Astrocyte (in vitro differentiated cells and primary cell): Measurements from ENCODE around the gene CPNE5. TPM values are rescaled to one million over a fixed set of nuclear protein-coding genes. Genes with fewer than 3 reads are reported as not detected.
A peak's percentile ranks its signal among the peaks of the same experiment; 100 is the strongest.

Source experiments
- DNase-seq: peaks from one replicate; pipeline ENCODE4 v3.0.0-alpha.2; 2010; ENCODE audit warnings: low read depth
- FAIRE-seq: peaks from 2 replicates; lab custom pipeline; 2011; peaks lifted over from hg19 to GRCh38; lab: Jason Lieb, UNC
- H2AFZ ChIP-seq: 2 replicates; pipeline ENCODE4 v1.6.0; 2012; ENCODE audit warnings: low read depth, low read length, inconsistent platforms
- H3K27ac ChIP-seq: 2 replicates; pipeline ENCODE4 v1.5.1; 2011; ENCODE audit warnings: low read depth, low read length, inconsistent platforms
- H3K27me3 ChIP-seq: 2 replicates; pipeline ENCODE4 v1.6.0; 2011; ENCODE audit warnings: low read length, inconsistent platforms; ENCODE audit not compliant: insufficient read depth
- H3K36me3 ChIP-seq: 2 replicates; pipeline ENCODE4 v1.5.1; 2011; ENCODE audit warnings: low read length, inconsistent platforms; ENCODE audit not compliant: insufficient read depth
- H3K4me1 ChIP-seq: 2 replicates; pipeline ENCODE4 v1.5.1; 2011; ENCODE audit warnings: low read length, inconsistent platforms; ENCODE audit not compliant: insufficient read depth
- H3K4me2 ChIP-seq: 2 replicates; pipeline ENCODE4 v1.6.0; 2012; ENCODE audit warnings: low read length, inconsistent platforms
- H3K4me3 ChIP-seq: 2 replicates; pipeline ENCODE4 v1.5.1; 2011; ENCODE audit warnings: low read depth, mild to moderate bottlenecking, low read length, inconsistent platforms; ENCODE audit not compliant: insufficient read depth
- H3K79me2 ChIP-seq: 2 replicates; pipeline ENCODE4 v1.6.0; 2012; ENCODE audit warnings: mild to moderate bottlenecking, low read length, inconsistent platforms; ENCODE audit not compliant: insufficient read depth
- H3K9ac ChIP-seq: 2 replicates; pipeline ENCODE4 v1.6.0; 2012; ENCODE audit warnings: mild to moderate bottlenecking, low read length, inconsistent platforms
- H3K9me3 ChIP-seq: 2 replicates; pipeline ENCODE4 v1.5.1; 2012; ENCODE audit warnings: low read depth, mild to moderate bottlenecking, low read length, inconsistent platforms; ENCODE audit not compliant: insufficient read depth
- H4K20me1 ChIP-seq: 2 replicates; pipeline ENCODE4 v1.6.0; 2012; ENCODE audit warnings: low read length, inconsistent platforms; ENCODE audit not compliant: insufficient read depth
- H3K27ac Mint-ChIP-seq: one replicate; pipeline ENCODE4 v1.8.0; 2021; ENCODE audit warnings: mild to moderate bottlenecking, mixed read lengths; ENCODE audit not compliant: unreplicated experiment
- H3K27me3 Mint-ChIP-seq: one replicate; pipeline ENCODE4 v1.8.0; 2021; ENCODE audit warnings: low read depth, mixed read lengths; ENCODE audit not compliant: unreplicated experiment
- H3K36me3 Mint-ChIP-seq: one replicate; pipeline ENCODE4 v1.8.0; 2021; ENCODE audit warnings: low read depth, mixed read lengths; ENCODE audit not compliant: unreplicated experiment
- H3K4me1 Mint-ChIP-seq: one replicate; pipeline ENCODE4 v1.8.0; 2021; ENCODE audit warnings: low read depth, mixed read lengths; ENCODE audit not compliant: unreplicated experiment
- H3K4me3 Mint-ChIP-seq: one replicate; pipeline ENCODE4 v1.8.0; 2021; ENCODE audit warnings: mild to moderate bottlenecking, moderate library complexity, mixed read lengths; ENCODE audit not compliant: unreplicated experiment
- H3K9me3 Mint-ChIP-seq: one replicate; pipeline ENCODE4 v1.8.0; 2021; ENCODE audit warnings: mild to moderate bottlenecking, mixed read lengths; ENCODE audit not compliant: unreplicated experiment
- CTCF ChIP-seq: IDR thresholded peaks from 2 replicates; pipeline ENCODE4 v1.5.1; 2011; ENCODE audit warnings: low read depth, mild to moderate bottlenecking, inconsistent platforms, low read length, moderate library complexity; ENCODE audit not compliant: insufficient read depth
- EZH2 ChIP-seq: IDR thresholded peaks from 2 replicates; pipeline ENCODE4 v1.6.1; 2012; ENCODE audit warnings: mild to moderate bottlenecking, low read length, inconsistent platforms; ENCODE audit not compliant: insufficient read depth
- total RNA-seq: library from RNA; stranded (reverse); gene quantifications from 2 replicates; pipeline ENCODE4 v1.2.1, GENCODE V29; 2021

Gene CPNE5
- total RNA-seq, 1 donor from 2014 or later, result 0.11 TPM

GRCh38 chr6:36762123-36762522 is 77.1 kb downstream of the CPNE5 start:
- Histone ChIP-seq H3K9me3 (no peaks in the 10 kb centered on the region), H3K36me3 (no peaks in the 10 kb centered on the region), H3K27me3 (no peaks in the 10 kb centered on the region), H3K79me2 (no peaks in the 10 kb centered on the region), H3K27ac (no peak overlapping the region), H4K20me1 (no peaks in the 10 kb centered on the region), H3K4me1 (peaks cover 5% of the 10 kb centered on the region), H3K9ac (no peak overlapping the region), H3K4me3 (no peak overlapping the region), H3K4me2 (no peak overlapping the region), H2AFZ (no peak overlapping the region)
- DNase-seq (no peak), FAIRE-seq (no peak)
- H3K36me3 Mint-ChIP-seq, result no peaks in the 10 kb centered on the region
- no peak overlapping the region for H3K4me3 Mint-ChIP-seq
- peaks cover 35% of the 10 kb centered on the region for H3K27me3 Mint-ChIP-seq
- TF ChIP-seq EZH2, result no peak
- TF ChIP-seq CTCF, result no peak
- no peaks in the 10 kb centered on the region for H3K9me3 Mint-ChIP-seq
- H3K27ac Mint-ChIP-seq, result no peak overlapping the region
- peaks cover 5% of the 10 kb centered on the region for H3K4me1 Mint-ChIP-seq

- Histone ChIP-seq H3K27ac (no peak overlapping the region), H3K27me3 (no peaks in the 10 kb centered on the region), H3K4me2 (no peak overlapping the region), H3K9me3 (no peaks in the 10 kb centered on the region), H4K20me1 (no peaks in the 10 kb centered on the region), H3K9ac (no peak overlapping the region), H3K36me3 (no peaks in the 10 kb centered on the region), H3K4me1 (peaks cover 5% of the 10 kb centered on the region), H3K79me2 (no peaks in the 10 kb centered on the region), H2AFZ (no peak overlapping the region), H3K4me3 (no peak overlapping the region)
- TF ChIP-seq CTCF, result no peak
- H3K27me3 Mint-ChIP-seq, result peaks cover 35% of the 10 kb centered on the region
- no peak overlapping the region for H3K4me3 Mint-ChIP-seq
- FAIRE-seq, result no peak
- H3K4me1 Mint-ChIP-seq, result peaks cover 10% of the 10 kb centered on the region
- H3K9me3 Mint-ChIP-seq, result no peaks in the 10 kb centered on the region
- no peak overlapping the region for H3K27ac Mint-ChIP-seq
- no peak for DNase-seq
- H3K36me3 Mint-ChIP-seq, result no peaks in the 10 kb centered on the region
Measured at GRCh38 chr6:36760685-36761435, 78.4 kb downstream of the CPNE5 start.

GRCh38 chr6:36759148-36759759 is 80.0 kb downstream of the CPNE5 start:
- no peak overlapping the region for H3K4me2 ChIP-seq
- H3K9me3 Mint-ChIP-seq, result no peaks in the 10 kb centered on the region
- H3K27me3 ChIP-seq, result no peaks in the 10 kb centered on the region
- no peak overlapping the region for H3K9ac ChIP-seq
- FAIRE-seq (no peak), DNase-seq (peak; percentile 16)
- peaks cover 17% of the 10 kb centered on the region for H3K4me1 Mint-ChIP-seq
- no peaks in the 10 kb centered on the region for H3K36me3 ChIP-seq
- H3K27me3 Mint-ChIP-seq, result peaks cover 27% of the 10 kb centered on the region
- no peaks in the 10 kb centered on the region for H4K20me1 ChIP-seq
- H3K27ac ChIP-seq, result no peak overlapping the region
- H3K79me2 ChIP-seq, result no peaks in the 10 kb centered on the region
- H3K4me1 ChIP-seq, result peaks cover 6% of the 10 kb centered on the region
- H3K9me3 ChIP-seq, result no peaks in the 10 kb centered on the region
- no peak overlapping the region for H3K4me3 Mint-ChIP-seq
- no peaks in the 10 kb centered on the region for H3K36me3 Mint-ChIP-seq
- H3K4me3 ChIP-seq, result no peak overlapping the region
- H2AFZ ChIP-seq, result no peak overlapping the region
- TF ChIP-seq EZH2 (no peak), CTCF (peak; percentile 84)
- H3K27ac Mint-ChIP-seq, result no peak overlapping the region
